Activated B cell treated with CpG ODN at 0.5 μM for 24 hours (primary cell): ENCODE data around the gene TMCO4. TPM values are rescaled to one million over a fixed set of nuclear protein-coding genes. Genes with fewer than 3 reads are reported as not detected.
A peak's percentile ranks its signal among the peaks of the same experiment; 100 is the strongest.
"Not testable (repeated sequence)": the region's sequence is repeated elsewhere in the genome, so short reads cannot be mapped to it uniquely, and the experiment has no call there.

Experiments used
- ATAC-seq: fragments of 200-7000 bp; cut with Tn5 transposase; one replicate; pipeline ENCODE4 v1.10.0; 2021; ENCODE audit warnings: low read depth, mild to moderate bottlenecking, moderate library complexity
- CTCF ChIA-PET: fragments of 350-600 bp; sonication (Branson Sonifier 250); formaldehyde crosslinking; loops from one replicate; lab custom pipeline; 2021; ENCODE audit warnings: antibody characterized with exemption; lab: Charles Lee
- POLR2A ChIA-PET: fragments of 350-600 bp; sonication (Branson Sonifier 250); formaldehyde crosslinking; loops from one replicate; lab custom pipeline; 2021; ENCODE audit warnings: antibody characterized with exemption; lab: Charles Lee
- DNase-seq: peaks from one replicate; pipeline ENCODE4 v3.0.0; 2022
- H3K27ac Mint-ChIP-seq: one replicate; pipeline ENCODE4 v1.8.0; 2020; ENCODE audit warnings: mixed read lengths
- H3K27me3 Mint-ChIP-seq: one replicate; pipeline ENCODE4 v1.8.0; 2021; ENCODE audit warnings: mixed read lengths
- H3K36me3 Mint-ChIP-seq: one replicate; pipeline ENCODE4 v1.8.0; 2021; ENCODE audit warnings: low read depth, mixed read lengths
- H3K4me1 Mint-ChIP-seq: one replicate; pipeline ENCODE4 v1.8.0; 2021; ENCODE audit warnings: mixed read lengths
- H3K4me3 Mint-ChIP-seq: one replicate; pipeline ENCODE4 v1.8.0; 2020; ENCODE audit warnings: mild to moderate bottlenecking, mixed read lengths
- H3K9me3 Mint-ChIP-seq: one replicate; pipeline ENCODE4 v1.8.0; 2020; ENCODE audit warnings: mixed read lengths
- intact Hi-C: fragments of 100-400 bp; cut with micrococcal nuclease; formaldehyde crosslinking; loops from one replicate; pipeline ENCODE4 v1.15.1; 2024
- total RNA-seq: library from RNA; stranded (reverse); gene quantifications from 2 replicates; pipeline ENCODE4 v1.2.3, GENCODE V29; 2022
- TF ChIP-seq, protein P1 (sequence below): fragments of 200-600 bp; IDR thresholded peaks from one replicate; pipeline ENCODE4 v1.8.0; 2022; ENCODE audit warnings: antibody characterized with exemption, mild to moderate bottlenecking

TMCO4 gene
- total RNA-seq, 1 donor from 2014 or later = 22.3 TPM

DNA sequence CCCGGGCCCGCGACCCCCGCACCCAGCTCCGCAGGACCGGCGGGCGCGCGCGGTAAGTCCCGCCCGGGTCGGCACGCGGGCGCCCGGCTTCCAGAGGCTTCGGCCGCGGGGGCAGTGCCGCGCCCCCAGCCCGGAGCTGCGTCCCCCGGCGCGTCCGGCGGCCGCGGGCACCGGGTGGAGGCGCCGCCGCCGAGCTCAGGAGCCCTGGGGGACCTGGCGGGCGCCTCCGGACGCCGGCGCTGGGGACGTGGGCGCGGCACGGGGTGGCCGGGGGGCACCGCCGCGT, 155.4 kb downstream of the TMCO4 start:
- no peak overlapping the region for H3K27ac Mint-ChIP-seq
- intact Hi-C loops = no loop called here
- ChIA-PET CTCF (no interaction called here), POLR2A (interaction anchor here (0.5 kb wide), 1 partner anchor 19 kb away, joined by 5 read pairs; no protein-coding TSS in a partner anchor)
- peaks cover 12% of the 10 kb centered on the region for H3K4me1 Mint-ChIP-seq
- H3K27me3 Mint-ChIP-seq = peaks cover 47% of the 10 kb centered on the region
- ATAC-seq = peak; percentile 13
- H3K36me3 Mint-ChIP-seq = no peaks in the 10 kb centered on the region
- no peaks in the 10 kb centered on the region for H3K9me3 Mint-ChIP-seq
- DNase-seq = peak; percentile 24
- H3K4me3 Mint-ChIP-seq = no peak overlapping the region
- TF ChIP-seq, protein P1, sequence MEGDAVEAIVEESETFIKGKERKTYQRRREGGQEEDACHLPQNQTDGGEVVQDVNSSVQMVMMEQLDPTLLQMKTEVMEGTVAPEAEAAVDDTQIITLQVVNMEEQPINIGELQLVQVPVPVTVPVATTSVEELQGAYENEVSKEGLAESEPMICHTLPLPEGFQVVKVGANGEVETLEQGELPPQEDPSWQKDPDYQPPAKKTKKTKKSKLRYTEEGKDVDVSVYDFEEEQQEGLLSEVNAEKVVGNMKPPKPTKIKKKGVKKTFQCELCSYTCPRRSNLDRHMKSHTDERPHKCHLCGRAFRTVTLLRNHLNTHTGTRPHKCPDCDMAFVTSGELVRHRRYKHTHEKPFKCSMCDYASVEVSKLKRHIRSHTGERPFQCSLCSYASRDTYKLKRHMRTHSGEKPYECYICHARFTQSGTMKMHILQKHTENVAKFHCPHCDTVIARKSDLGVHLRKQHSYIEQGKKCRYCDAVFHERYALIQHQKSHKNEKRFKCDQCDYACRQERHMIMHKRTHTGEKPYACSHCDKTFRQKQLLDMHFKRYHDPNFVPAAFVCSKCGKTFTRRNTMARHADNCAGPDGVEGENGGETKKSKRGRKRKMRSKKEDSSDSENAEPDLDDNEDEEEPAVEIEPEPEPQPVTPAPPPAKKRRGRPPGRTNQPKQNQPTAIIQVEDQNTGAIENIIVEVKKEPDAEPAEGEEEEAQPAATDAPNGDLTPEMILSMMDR = no peak

DNA sequence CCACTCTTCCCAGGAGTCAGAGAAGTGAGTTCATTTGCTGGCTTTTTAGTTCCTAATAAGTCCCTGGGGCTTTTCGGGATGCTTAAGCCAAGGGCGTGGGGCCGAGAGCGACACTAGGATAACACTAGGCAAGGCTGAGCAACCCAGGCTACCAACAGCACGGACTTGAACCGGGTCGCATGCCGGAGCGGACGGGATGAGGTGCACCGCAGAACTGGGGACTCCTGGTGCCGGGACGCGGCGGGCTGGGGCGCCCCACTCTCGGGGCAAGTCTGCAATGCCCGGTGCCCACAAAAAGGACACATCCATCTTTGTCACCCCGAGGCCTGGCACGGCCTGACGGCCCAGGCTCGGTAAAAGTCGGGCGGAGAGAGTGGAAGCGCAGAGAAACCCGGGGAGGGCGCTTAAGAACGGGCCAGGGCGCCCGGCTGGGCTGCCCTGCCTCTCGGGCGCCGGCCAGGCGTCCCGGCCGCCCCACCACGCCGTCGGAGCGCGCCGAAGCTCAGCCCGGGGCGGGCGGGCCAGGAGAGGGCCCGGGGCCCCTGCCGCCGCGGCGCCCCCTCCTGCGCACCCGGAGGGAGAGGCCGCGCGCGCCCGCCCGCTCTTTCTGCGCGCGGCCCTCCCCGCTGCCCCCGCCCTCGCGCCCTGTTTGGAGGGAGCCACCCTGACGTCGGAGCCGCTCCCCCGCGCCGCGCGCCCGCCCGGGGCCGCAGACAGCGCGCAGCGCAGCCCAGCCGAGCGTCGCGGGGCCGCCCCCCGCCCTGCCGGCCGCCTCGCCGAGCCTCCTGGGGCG, 155.9 kb downstream of the TMCO4 start, which contains the start of gene NBL1:
TSS of gene NBL1 (plus strand) at position 710 of the 793 bp plus-strand sequence. CDS start 10,720 bp downstream, outside the sequence.
- TF ChIP-seq, protein P1 = no peak
- ChIA-PET CTCF (no interaction called here), POLR2A (interaction anchor here (0.5 to 0.6 kb wide), 2 partner anchors 12 to 20 kb away, joined by 4 to 5 read pairs; no protein-coding TSS in a partner anchor)
- peak; percentile 38 for DNase-seq
- no peaks in the 10 kb centered on the region for H3K36me3 Mint-ChIP-seq
- no peak within 1 kb of the TSS for H3K27ac Mint-ChIP-seq
- intact Hi-C loops = no loop called here
- peaks cover 12% of the 10 kb centered on the region for H3K4me1 Mint-ChIP-seq
- ATAC-seq = peak; percentile 76
- H3K4me3 Mint-ChIP-seq = peak within 1 kb of the TSS; percentile 87
- peaks cover 50% of the 10 kb centered on the region for H3K27me3 Mint-ChIP-seq
- H3K9me3 Mint-ChIP-seq = no peaks in the 10 kb centered on the region

DNA sequence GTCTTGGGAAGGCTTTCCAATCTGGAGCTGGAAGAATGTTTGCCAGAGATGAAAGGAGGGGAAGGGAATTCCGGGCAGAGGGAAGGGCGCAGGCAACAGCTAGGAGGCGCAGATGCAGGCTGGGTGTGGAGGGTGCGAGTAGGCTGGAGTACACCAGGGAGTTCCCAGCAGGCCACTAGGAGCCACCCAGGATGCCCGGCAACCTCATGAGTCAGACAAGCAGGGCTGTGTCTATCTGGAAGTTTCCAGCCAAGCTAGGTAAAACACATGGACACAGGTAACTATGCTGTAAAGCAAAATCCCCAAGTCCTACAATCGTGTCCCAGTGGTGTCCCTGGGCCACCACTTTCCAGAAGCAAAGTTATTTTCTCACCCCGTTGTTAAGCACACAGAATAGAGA, 156.6 kb downstream of the TMCO4 start:
- intact Hi-C loops = no loop called here
- Mint-ChIP-seq H3K36me3 (no peaks in the 10 kb centered on the region), H3K4me3 (peak overlapping the region; percentile 79), H3K27ac (no peak overlapping the region), H3K4me1 (peaks cover 12% of the 10 kb centered on the region), H3K27me3 (peaks cover 50% of the 10 kb centered on the region), H3K9me3 (no peaks in the 10 kb centered on the region)
- ChIA-PET POLR2A (interaction anchor here (0.6 kb wide), 1 partner anchor 11 kb away, joined by 4 read pairs; no protein-coding TSS in a partner anchor), CTCF (no interaction called here)
- TF ChIP-seq, protein P1 = no peak
- DNase-seq (no peak), ATAC-seq (no peak)

DNA sequence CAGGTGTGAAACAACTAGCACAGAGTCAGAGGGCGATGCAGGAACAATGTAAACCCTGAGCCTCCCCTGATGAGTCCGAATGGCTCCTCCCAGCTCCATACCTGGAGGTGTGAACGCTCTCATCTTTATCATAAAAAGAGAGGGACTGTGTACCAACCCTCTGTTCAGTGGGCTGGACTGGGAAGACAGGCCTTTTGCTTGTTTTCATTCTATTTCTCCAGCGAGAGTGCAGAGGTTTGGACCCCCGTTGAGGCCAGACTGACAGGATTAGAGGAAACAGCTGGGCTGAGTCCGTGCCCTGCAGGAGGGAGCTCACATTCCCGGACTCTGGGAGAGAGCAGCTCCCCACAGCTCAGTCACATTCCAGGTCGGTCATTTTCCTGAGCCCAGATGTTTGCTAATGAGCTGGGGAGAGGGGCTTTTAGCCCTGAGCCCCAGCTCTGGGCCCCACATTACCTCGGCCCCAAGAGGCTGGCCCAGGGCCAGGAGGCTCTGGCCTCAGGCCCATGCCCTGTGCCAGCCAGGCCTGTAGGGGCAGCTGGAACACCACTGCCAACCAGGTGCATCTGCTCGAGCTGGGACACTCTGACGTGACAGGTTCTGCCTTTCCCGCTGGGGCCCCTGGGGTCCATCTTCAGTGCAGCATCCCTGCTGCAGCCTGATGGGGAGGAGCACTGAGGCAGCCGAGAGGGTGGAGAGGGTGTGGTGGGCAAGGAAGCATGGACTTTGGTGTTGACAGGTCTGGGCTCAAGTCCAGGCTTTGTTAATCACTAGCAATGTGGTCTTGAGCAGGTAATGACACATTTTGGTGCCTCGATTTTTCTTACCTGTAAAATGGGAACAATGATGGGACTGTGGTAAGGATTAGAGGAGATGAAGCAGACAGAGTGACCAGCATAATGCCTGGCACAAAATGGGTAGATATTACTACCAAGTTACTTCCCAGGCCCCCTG, 159.1 kb downstream of the TMCO4 start:
- H3K27ac Mint-ChIP-seq = no peak overlapping the region
- no peak overlapping the region for H3K4me3 Mint-ChIP-seq
- intact Hi-C loops = no loop called here
- ChIA-PET POLR2A (no interaction called here), CTCF (interaction anchor here (1.4 kb wide), 1 partner anchor 21 kb away, joined by 4 read pairs; no protein-coding TSS in a partner anchor)
- ATAC-seq (no peak), DNase-seq (no peak)
- H3K4me1 Mint-ChIP-seq = peaks cover 10% of the 10 kb centered on the region
- H3K36me3 Mint-ChIP-seq = no peaks in the 10 kb centered on the region
- TF ChIP-seq, protein P1 = no peak
- no peaks in the 10 kb centered on the region for H3K9me3 Mint-ChIP-seq
- peaks cover 32% of the 10 kb centered on the region for H3K27me3 Mint-ChIP-seq

DNA sequence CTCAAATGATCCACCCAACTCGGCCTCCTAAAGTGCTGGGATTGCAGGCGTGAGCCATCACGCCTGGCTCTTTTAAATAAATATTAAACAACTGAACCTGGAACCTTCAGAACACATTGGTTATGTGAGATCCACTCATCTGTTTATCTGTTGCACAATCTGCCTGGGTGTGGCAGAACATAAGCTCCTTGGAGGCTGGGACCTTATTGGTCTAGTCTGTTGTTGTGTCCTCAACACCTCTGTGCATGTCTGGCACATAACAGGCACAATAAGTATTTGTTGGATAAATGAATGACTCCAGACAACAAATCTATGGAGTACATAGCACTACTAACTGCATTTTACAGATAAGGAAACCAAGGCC, 159.7 kb downstream of the TMCO4 start:
- Mint-ChIP-seq H3K4me1 (peaks cover 10% of the 10 kb centered on the region), H3K9me3 (no peaks in the 10 kb centered on the region), H3K27me3 (peaks cover 31% of the 10 kb centered on the region), H3K36me3 (no peaks in the 10 kb centered on the region), H3K27ac (no peak overlapping the region), H3K4me3 (no peak overlapping the region)
- TF ChIP-seq, protein P1 = no peak
- ChIA-PET POLR2A (no interaction called here), CTCF (no interaction called here)
- ATAC-seq (no peak), DNase-seq (no peak)
- intact Hi-C loops = no loop called here

DNA sequence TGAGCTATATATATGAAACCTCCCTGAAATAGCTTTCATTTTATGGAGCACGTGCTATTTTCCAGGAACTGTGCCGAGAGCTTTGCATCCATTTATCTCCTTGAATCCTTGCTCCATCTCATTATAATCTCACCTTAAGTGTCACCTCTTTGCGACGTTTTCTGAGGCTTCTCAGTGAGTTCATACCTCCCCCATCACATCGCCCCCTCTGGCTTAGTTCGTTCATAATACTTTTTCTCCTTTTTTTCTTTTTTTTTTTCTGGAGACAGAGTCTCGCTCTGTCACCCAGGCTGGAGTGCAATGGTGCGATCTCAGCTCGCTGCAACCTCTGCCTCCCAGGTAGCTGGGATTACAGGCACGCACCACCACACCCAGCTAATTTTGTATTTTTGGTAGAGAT, 160.5 kb downstream of the TMCO4 start:
- H3K9me3 Mint-ChIP-seq, CTCF ChIA-PET, H3K4me1 Mint-ChIP-seq, H3K27ac Mint-ChIP-seq, DNase-seq, ATAC-seq, intact Hi-C loops, H3K36me3 Mint-ChIP-seq, POLR2A ChIA-PET, H3K4me3 Mint-ChIP-seq: not testable (repeated sequence)
- H3K27me3 Mint-ChIP-seq = peaks cover 28% of the 10 kb centered on the region
